ENCODE data around the gene GPR78.
"Not testable (repeated sequence)": the region's sequence is repeated elsewhere in the genome, so short reads cannot be mapped to it uniquely, and the experiment has no call there.

Gene GPR78

GRCh38 chr4:8568068-8568668, 12.0 kb upstream of the GPR78 start:
- DNase-seq = peak; percentile 89

GRCh38 chr4:8570201-8570600, 10.0 kb upstream of the GPR78 start:
- no peak for DNase-seq

- peak; percentile 93 for DNase-seq
Observed at GRCh38 chr4:8571702-8572685, 8.2 kb upstream of the GPR78 start.

DNA sequence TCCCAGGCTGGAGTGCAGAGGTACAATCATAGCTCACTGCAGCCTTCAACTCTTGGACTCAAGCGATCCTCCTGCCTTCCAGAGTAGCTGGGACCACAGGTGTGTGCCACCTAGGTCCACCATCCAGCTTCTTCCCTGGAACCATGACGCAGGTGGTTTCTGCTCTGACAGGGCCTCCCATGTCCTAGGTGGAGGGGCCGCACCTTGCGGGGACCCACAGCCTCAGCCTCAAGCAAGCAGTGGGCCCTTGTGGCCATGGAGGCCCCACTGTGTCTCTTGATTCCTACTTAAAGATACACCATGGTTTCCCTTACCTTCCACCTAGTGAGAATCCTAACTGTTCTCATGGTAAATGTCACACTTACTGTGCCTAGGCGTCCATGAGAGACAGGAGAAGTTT, 6.9 kb upstream of the GPR78 start:
- DNase-seq = no peak

GRCh38 chr4:8574796-8575370, 5.3 kb upstream of the GPR78 start:
- DNase-seq = no peak

DNA sequence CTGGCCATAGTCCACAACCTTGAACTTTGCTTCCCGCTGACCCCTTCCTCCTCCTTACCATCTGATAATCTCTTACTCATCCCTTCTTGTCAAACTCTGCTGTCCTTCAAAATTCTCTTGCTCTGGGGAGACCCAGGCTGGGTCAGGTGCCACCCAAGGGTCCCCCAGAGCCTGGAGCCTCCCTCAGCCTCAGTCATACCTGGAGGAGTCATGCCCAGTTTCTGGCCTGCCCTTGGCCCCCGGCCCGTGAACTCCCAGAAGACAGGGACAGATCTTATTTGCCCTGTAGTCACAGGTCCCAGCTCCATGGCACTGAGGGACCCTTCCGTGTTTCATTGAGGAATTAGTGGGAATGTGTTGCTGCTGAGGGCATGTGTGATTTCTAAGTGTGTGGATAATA, 4.7 kb upstream of the GPR78 start:
- DNase-seq = no peak

DNA sequence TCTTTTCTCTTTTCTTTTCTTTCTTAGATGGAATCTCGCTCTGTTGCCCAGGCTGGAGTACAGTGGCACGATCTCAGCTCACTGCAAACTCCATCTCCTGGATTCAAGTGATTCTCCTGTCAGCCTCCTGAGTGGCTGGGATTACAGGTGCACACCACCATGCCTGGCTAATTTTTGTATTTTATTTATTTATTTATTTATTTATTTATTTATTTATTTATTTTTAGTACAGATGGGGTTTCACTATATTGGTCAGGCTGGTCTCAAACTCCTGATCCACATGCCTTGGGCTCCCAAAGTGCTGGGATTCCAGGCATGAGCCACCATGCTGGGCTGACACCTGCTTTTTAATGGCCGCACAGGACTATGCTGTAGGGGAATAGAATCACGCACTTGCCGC, 3.6 kb upstream of the GPR78 start:
- DNase-seq = not testable (repeated sequence)

DNA sequence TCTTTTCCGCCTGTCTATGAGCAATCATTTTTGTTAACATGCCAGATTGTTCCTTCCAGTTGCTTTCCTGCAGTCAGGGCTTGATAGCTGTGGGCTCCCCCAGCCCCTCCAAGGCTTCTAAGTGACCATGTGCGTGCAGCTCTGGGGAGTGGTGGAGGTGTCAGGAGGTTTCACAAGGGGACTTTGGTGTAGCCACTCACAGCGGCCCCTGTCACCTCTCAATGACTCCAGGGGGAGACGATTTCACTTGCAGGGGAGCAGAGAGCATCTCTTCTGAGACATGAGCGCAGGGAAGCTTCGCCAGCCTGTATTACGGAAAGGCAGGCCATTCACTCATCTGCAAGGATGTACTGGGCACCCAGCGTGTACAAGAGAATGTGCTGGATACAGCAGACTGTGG, 3.1 kb upstream of the GPR78 start:
- DNase-seq = no peak

GRCh38 chr4:8577972-8578371, 2.2 kb upstream of the GPR78 start:
- no peak for DNase-seq

GRCh38 chr4:8578717-8579116, 1.5 kb upstream of the GPR78 start:
- no peak for DNase-seq

GRCh38 chr4:8579526-8580320, 469 bp upstream of the GPR78 start:
- no peak for DNase-seq

- no peak for DNase-seq
Observed at GRCh38 chr4:8581094-8581861, 1.1 kb downstream of the GPR78 start.

GRCh38 chr4:8582016-8582415, 1.8 kb downstream of the GPR78 start:
- DNase-seq = no peak

DNA sequence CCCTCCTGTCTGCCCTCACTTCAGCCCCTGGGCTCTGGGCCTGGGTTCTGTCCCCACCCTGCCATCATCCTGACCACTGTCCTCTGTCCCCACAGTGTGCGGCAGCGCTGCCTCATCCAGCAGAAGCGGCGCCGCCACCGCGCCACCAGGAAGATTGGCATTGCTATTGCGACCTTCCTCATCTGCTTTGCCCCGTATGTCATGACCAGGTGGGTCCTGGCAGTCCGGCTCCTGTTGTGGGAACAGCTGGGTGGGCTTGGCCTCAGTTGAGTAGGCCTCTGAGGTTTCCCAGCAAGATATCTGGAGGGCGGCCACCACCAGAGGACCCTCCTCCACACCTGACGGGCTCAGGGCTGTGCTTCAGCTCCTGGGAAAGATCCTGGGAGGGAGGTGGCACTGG, 2.2 kb downstream of the GPR78 start:
- no peak for DNase-seq

GRCh38 chr4:8582941-8583654, 2.9 kb downstream of the GPR78 start:
- no peak for DNase-seq

GRCh38 chr4:8583655-8584025, 3.4 kb downstream of the GPR78 start:
- DNase-seq = no peak

DNA sequence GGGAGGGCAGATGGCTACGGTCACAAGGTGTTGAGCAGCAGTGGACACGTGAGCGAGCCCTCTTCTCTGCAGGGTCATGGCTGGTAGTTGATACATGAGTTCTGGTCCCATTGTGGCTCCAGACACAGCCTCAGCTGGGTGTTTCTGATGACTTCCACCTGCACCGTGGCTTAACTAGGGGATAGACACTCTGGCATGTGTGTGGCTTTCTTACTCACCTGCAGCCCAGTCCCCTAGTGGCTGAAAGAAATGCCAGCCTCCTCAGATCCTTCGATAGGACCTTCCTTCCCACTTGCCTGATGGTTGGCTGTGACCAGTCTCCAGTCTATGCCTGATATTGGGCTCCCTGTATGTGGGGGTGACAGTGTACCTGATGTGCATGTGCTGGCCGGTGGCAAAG, 5.0 kb downstream of the GPR78 start:
- DNase-seq = no peak

- no peak for DNase-seq
Observed at GRCh38 chr4:8585721-8586212, 5.6 kb downstream of the GPR78 start.

GRCh38 chr4:8586246-8586645, 6.1 kb downstream of the GPR78 start:
- DNase-seq = no peak

DNA sequence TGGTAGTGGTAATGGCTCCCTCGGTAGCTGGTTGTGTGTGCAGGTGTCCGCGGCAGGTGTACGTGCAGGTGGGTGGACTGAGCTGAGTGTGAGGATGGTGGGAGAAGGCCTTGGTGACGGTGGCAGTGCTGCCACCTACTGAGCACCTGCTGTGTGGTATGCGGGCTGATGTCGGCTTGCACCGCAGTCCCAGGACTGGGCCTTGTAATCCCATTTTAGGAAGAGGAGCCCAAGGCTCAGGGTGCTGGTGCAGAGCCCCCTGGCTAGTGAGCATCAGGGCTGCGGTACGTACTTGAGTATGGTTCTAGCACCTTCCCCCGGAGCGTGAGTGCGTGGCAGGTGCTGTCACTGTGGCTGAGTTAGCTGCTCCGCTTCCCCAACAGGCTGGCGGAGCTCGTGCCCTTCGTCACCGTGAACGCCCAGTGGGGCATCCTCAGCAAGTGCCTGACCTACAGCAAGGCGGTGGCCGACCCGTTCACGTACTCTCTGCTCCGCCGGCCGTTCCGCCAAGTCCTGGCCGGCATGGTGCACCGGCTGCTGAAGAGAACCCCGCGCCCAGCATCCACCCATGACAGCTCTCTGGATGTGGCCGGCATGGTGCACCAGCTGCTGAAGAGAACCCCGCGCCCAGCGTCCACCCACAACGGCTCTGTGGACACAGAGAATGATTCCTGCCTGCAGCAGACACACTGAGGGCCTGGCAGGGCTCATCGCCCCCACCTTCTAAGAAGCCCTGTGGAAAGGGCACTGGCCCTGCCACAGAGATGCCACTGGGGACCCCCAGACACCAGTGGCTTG, 6.7 kb downstream of the GPR78 start:
- no peak for DNase-seq
